OCI-LY3 (cell line): ENCODE measurements around the gene PIM3.

Experiments used
- CTCF ChIP-seq: fragments of 200-600, 300-600 bp; sonication (generic); IDR thresholded peaks from 2 replicates; pipeline ENCODE4 v1.5.1; 2014; ENCODE audit warnings: antibody characterized with exemption, low read length, low read depth
- EZH2phosphoT487 ChIP-seq: fragments of 200-600 bp; shearing (Covaris generic); IDR thresholded peaks from 2 replicates; pipeline ENCODE4 v1.6.1; 2018; ENCODE audit warnings: antibody characterized with exemption, mixed run types, low read depth

DNA sequence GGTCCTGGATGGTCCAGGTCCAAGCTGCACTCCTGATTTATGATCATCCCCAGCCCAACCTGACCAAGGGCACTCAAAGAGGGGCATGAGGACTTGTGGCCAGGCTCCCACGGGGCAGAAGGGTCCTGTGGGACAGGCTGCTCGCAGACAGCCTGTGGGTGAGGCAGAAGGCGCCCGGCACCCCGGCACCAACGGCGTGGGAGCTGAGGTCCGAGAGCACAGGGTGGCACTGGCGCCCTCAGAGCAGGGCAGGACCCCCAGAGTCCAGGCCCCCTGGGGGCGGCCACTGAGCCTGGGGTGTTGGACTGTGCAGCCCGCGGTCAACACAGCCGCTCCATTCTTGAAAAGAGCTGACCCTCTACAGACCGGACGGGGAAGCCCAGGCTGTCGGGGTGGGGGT lies 48.7 kb downstream of the PIM3 start:
- TF ChIP-seq CTCF = no peak
- TF ChIP-seq EZH2phosphoT487 = no peak
